IPS-20b (cell line): ENCODE data around the gene CCDC91.
"Not testable (repeated sequence)": the region's sequence is repeated elsewhere in the genome, so short reads cannot be mapped to it uniquely, and the experiment has no call there.

Experiments
- H3K27ac ChIP-seq: one replicate; pipeline ENCODE4 v1.5.1; 2013; ENCODE audit warnings: low read length
- H3K27me3 ChIP-seq: 2 replicates; pipeline ENCODE4 v1.6.1; 2013; ENCODE audit warnings: mild to moderate bottlenecking, low read length, inconsistent platforms; ENCODE audit not compliant: insufficient read depth
- H3K36me3 ChIP-seq: 2 replicates; pipeline ENCODE4 v1.6.1; 2013; ENCODE audit warnings: low read depth, mild to moderate bottlenecking, inconsistent platforms, low read length, moderate library complexity; ENCODE audit not compliant: insufficient read depth
- H3K4me1 ChIP-seq: 2 replicates; pipeline ENCODE4 v1.6.1; 2013; ENCODE audit warnings: mild to moderate bottlenecking, control low read depth, inconsistent platforms, low read length, moderate library complexity; ENCODE audit not compliant: insufficient read depth
- H3K4me3 ChIP-seq: 2 replicates; pipeline ENCODE4 v1.5.1; 2013; ENCODE audit warnings: mild to moderate bottlenecking, low read length, inconsistent platforms
- H3K9ac ChIP-seq: 2 replicates; pipeline ENCODE4 v1.6.1; 2013; ENCODE audit warnings: low read depth, mild to moderate bottlenecking, inconsistent platforms, low read length, moderate library complexity
- H3K9me3 ChIP-seq: 2 replicates; pipeline ENCODE4 v1.6.1; 2013; ENCODE audit warnings: mild to moderate bottlenecking, low read depth, low read length, inconsistent platforms; ENCODE audit not compliant: insufficient read depth

CCDC91 gene

DNA sequence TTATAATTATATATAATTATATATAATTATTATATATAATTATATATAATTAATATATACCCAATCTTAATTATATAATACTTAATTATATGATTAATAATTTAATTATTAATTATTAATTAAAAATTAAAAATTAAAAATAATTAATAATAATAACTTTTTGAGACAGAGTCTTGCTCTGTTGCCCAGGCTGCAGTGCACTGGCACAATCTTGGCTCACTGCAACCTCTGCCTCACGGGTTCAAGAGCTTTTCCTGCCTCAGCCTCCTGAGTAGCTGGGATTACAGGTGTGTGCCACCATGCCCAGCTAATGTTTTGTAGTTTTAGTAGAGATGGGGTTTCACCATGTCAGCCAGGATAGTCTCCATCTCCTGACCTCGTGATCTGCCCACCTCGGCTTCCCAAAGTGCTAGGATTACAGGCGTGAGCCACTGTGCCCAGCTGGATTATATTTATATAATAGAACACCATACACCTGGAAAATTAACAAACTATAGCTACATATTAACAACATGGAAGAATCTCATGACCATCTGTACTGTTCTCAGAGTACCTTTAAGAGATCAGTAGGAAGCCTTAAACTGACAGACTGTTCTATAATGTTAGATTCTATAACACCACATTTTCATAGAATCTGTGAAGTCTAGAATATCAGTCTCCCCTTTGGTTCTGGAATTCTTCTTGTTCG lies 77.8 kb downstream of the CCDC91 start:
- not testable (repeated sequence) for H3K36me3 ChIP-seq, H3K4me1 ChIP-seq, H3K27me3 ChIP-seq, H3K4me3 ChIP-seq, H3K27ac ChIP-seq, H3K9ac ChIP-seq, H3K9me3 ChIP-seq

DNA sequence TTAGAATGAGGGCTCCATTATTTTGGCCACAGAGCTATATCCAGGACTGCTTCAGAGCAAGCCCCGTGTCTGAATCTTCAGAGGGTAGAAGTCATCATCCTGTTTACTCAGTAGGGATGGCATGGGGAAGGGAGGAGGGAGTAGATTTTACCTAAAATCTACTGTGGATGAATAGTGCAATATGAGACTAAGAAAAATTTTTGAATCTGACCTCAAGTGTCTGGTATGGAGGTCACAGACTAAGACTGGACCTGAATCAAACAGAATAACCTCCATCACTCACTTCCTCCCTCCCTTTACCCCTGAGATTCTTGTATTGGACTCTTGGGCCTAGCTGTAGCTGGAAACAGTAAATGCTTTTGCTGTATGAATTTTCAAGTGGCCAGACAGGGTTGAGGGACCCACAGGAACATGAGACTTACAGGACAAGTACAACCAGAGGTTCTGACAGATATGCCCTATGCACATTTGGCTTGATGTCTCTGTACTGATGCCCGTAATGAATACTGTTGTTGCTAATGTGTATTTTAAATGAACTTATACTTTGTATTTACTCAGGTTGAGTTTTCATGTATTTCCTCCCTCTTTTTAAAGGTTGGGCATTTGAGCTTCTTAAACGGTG lies 78.5 kb downstream of the CCDC91 start:
- Histone ChIP-seq H3K27me3 (no peaks in the 10 kb centered on the region), H3K4me1 (no peaks in the 10 kb centered on the region), H3K9me3 (no peaks in the 10 kb centered on the region), H3K4me3 (no peak overlapping the region), H3K36me3 (no peaks in the 10 kb centered on the region), H3K9ac (no peak overlapping the region), H3K27ac (no peak overlapping the region)

DNA sequence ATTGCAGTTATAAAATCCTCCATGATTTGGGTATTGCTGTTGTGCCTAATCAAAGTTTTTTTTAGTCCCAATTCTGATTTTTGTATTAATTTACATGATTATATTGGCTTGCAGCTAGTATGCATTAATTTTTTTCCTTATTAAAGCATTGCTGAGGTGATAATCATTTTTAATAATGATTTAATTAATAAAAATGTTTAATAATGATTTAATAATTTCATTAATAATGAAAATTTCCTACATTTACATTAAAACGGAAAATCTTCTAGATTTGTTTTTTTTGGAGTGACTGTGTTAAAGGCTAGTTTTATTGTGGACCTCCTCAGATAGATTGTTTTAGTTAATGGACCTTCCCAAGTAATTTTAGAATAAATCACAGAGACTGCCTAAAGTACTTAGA lies 79.6 kb downstream of the CCDC91 start:
- Histone ChIP-seq H3K9ac (no peak overlapping the region), H3K4me1 (no peaks in the 10 kb centered on the region), H3K27me3 (no peaks in the 10 kb centered on the region), H3K9me3 (no peaks in the 10 kb centered on the region), H3K27ac (no peak overlapping the region), H3K36me3 (no peaks in the 10 kb centered on the region), H3K4me3 (no peak overlapping the region)

DNA sequence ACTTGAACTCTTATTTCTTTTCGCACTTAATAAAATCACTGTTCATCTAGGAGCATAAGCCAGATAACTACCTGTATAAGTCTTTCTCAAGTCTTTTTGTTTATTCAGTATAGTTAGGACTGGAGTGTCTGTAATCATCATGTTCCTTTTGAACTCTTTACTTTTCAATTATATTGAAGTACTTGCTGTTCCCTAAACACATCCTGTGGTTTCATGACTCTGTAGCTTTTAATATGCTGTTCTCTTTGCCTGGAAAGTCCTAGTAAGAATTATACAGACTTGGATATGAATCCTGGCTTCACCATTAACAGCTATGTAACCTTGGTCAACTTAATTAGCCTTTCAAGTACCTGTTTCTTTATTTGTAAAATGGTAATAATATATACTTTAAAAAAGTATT lies 88.2 kb downstream of the CCDC91 start:
- H3K27me3 ChIP-seq: no peaks in the 10 kb centered on the region
- no peaks in the 10 kb centered on the region for H3K36me3 ChIP-seq
- peaks cover 3% of the 10 kb centered on the region; the same call in 1 of the 2 replicates for H3K9me3 ChIP-seq
- no peak overlapping the region for H3K4me3 ChIP-seq
- H3K9ac ChIP-seq: no peak overlapping the region
- no peaks in the 10 kb centered on the region for H3K4me1 ChIP-seq
- H3K27ac ChIP-seq: no peak overlapping the region

DNA sequence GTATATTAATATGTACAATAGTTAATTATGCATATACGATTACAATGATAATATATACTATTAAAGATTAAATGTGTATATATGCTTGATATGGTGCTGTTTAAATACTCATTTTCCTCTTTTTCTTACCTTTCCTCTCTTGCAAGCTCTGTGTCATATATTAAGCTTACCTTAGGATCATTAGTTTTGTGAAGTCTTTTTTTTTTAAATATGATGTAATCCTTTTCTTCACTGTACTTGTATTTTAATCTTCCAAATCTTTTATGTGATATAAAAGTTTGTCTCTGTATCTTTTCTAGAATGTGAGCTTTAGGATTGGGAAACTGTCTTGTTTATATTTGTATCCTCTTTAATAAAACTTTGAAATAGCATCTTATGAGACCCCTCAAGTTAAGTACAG lies 88.7 kb downstream of the CCDC91 start:
- H3K4me1 ChIP-seq: no peaks in the 10 kb centered on the region
- H3K27ac ChIP-seq: no peak overlapping the region
- peaks cover 3% of the 10 kb centered on the region; the same call in 1 of the 2 replicates for H3K9me3 ChIP-seq
- no peaks in the 10 kb centered on the region for H3K36me3 ChIP-seq
- no peak overlapping the region for H3K4me3 ChIP-seq
- no peak overlapping the region for H3K9ac ChIP-seq
- H3K27me3 ChIP-seq: no peaks in the 10 kb centered on the region

DNA sequence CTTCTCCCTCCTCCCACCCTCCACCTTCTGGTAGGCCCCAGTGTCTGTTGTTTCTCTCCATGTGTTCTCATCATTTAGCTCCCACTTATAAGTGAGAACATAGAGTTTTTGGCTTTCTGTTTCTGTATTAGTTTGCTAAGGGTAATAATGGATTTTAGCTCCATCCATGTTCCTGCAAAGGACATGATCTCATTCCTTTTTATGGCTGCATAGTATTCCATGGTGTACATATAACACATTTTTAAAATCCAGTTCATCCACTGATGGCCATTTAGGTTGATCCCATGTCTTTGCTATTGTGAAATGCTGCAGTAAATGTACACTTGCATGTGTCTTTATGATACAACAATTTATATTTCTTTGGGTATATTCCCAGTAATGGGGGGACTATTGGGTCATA lies 96.1 kb downstream of the CCDC91 start:
- no peak overlapping the region for H3K4me3 ChIP-seq
- H3K27ac ChIP-seq: no peak overlapping the region
- H3K9ac ChIP-seq: no peak overlapping the region
- no peaks in the 10 kb centered on the region for H3K4me1 ChIP-seq
- peaks cover 3% of the 10 kb centered on the region; the same call in 1 of the 2 replicates for H3K9me3 ChIP-seq
- H3K36me3 ChIP-seq: no peaks in the 10 kb centered on the region
- no peaks in the 10 kb centered on the region for H3K27me3 ChIP-seq

DNA sequence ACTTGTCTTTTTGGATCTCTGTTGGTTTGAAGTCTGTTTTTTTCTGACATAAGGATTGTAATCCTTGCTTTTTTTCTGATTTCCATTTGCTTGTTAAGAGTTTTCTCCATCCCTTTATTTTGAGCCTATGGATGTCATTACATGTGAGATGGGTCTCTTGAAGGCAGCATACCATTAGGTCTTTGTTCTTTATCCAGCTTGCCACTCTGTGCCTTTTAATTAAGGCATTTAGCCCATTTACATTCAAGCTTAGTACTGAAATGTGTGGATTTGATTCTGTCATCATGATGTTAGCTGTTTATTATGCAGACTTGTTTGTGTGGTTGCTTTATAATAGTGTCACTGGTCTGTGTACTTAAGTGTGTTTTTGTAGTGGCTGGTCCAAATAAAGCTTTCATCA lies 100.0 kb downstream of the CCDC91 start:
- Histone ChIP-seq H3K36me3 (no peaks in the 10 kb centered on the region), H3K4me3 (no peak overlapping the region; the same call in 1 of the 2 replicates), H3K9ac (no peak overlapping the region), H3K4me1 (peaks cover 3% of the 10 kb centered on the region; the same call in 1 of the 2 replicates), H3K27me3 (no peaks in the 10 kb centered on the region), H3K9me3 (no peaks in the 10 kb centered on the region; the same call in 1 of the 2 replicates), H3K27ac (no peak overlapping the region)

DNA sequence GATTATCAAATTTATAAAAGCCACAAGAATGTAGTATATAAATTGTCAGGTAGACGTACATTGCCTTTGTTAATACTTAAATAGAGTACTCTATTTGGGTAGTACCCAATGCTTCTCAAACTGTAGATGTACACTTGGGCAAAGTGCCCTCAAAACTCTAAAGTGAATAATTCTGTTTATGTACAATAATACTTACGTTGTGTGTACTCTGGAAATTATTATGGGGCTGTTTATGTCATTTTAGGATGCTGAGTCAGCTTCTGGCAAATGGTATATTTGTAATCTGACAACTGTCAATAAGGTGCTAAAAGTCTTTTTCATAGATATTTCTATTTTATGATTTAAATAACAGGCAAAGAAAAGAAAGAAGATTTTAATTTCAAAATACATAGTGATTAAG lies 102.4 kb downstream of the CCDC91 start:
- Histone ChIP-seq H3K9ac (no peak overlapping the region), H3K4me3 (no peak overlapping the region), H3K27me3 (no peaks in the 10 kb centered on the region), H3K27ac (no peak overlapping the region), H3K36me3 (no peaks in the 10 kb centered on the region), H3K4me1 (peaks cover 3% of the 10 kb centered on the region; the same call in 1 of the 2 replicates), H3K9me3 (no peaks in the 10 kb centered on the region; the same call in 1 of the 2 replicates)

DNA sequence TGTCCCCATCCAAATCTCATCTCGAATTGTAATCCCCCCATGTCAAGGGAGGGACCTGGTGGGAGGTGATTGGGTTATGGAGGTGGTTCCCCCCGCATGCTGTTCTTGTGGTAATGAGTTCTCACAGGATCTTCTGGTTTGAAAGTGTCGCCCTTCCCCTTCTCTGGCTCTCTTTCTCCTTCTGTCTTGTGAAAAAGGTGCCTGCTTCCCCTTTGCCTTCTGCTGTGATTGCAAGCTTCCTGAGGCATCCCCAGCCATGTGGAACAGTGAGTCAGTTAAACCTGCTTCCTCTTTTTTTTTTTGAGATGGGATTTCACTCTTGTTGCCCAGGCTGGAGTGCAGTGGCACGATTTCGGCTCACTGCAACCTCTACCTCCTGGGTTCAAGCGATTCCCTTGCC lies 104.0 kb downstream of the CCDC91 start:
- no peak overlapping the region for H3K4me3 ChIP-seq
- H3K4me1 ChIP-seq: peaks cover 3% of the 10 kb centered on the region; the same call in 1 of the 2 replicates
- H3K36me3 ChIP-seq: no peaks in the 10 kb centered on the region
- H3K9me3 ChIP-seq: no peaks in the 10 kb centered on the region; the same call in 1 of the 2 replicates
- H3K27me3 ChIP-seq: no peaks in the 10 kb centered on the region
- H3K27ac ChIP-seq: no peak overlapping the region
- H3K9ac ChIP-seq: no peak overlapping the region

DNA sequence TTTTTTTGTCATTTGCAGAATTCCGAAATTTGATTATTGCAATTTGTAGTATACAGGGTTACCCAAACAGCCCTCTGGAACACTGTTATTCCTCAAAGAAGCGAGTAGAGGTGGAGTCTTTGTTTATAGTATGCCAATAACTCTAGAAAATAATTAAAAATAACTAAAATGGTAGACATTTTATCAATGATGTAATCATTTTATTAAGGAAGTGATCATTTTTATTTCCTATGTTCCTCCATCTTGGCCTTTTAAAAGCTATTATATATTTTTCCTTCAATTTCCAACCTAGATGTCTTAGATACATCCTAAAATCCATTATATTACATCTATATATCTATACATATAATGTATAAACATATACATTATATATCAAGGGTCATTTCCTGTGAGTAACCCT lies 106.0 kb downstream of the CCDC91 start:
- Histone ChIP-seq H3K4me1 (peaks cover 3% of the 10 kb centered on the region; the same call in 1 of the 2 replicates), H3K36me3 (no peaks in the 10 kb centered on the region), H3K27ac (no peak overlapping the region), H3K27me3 (no peaks in the 10 kb centered on the region), H3K9ac (no peak overlapping the region), H3K4me3 (no peak overlapping the region), H3K9me3 (no peaks in the 10 kb centered on the region)

DNA sequence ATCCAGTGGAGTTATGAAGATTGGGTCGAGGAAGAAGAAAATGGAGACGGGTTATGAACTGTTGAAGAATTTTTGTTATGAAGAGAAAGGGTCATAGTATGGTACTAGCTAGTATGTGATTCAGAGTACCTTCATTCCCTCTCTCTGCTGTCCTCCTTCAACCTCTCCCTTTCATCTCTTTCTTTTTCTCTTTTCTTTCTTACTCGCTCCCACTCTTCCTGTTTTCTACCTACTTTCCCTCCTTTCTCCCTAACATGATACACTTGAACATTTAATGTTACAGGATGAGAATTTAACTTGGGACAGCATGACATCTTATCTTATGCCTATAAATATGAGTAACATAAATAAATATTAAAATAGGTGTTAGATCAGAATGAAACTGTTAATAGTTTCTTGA lies 112.9 kb downstream of the CCDC91 start:
- H3K9ac ChIP-seq: no peak overlapping the region
- H3K4me1 ChIP-seq: no peaks in the 10 kb centered on the region
- no peaks in the 10 kb centered on the region for H3K9me3 ChIP-seq
- peaks cover 2% of the 10 kb centered on the region; the same call in 1 of the 2 replicates for H3K36me3 ChIP-seq
- H3K4me3 ChIP-seq: no peak overlapping the region
- no peaks in the 10 kb centered on the region for H3K27me3 ChIP-seq
- no peak overlapping the region for H3K27ac ChIP-seq

DNA sequence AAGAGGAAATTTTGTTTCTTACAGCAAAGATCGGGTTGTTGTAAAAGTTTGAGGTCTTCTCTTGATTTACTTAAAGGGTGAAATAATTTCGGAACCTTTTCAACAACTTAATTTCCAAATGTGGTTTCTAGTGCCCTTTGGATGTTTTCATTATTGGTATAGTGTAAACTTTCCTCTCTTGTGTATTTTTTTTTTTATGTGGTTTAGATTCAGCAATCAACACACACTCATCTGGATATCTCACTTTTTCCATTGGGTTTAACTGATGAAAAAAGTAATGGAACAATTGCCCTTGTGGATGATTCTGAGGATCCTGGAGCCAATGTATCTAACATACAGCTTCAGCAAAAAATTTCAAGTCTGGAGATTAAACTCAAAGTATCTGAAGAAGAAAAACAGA lies 116.3 kb downstream of the CCDC91 start:
- Histone ChIP-seq H3K9me3 (no peaks in the 10 kb centered on the region), H3K4me3 (no peak overlapping the region), H3K36me3 (peaks cover 9% of the 10 kb centered on the region; the same call in 1 of the 2 replicates), H3K4me1 (peaks cover 4% of the 10 kb centered on the region), H3K27me3 (no peaks in the 10 kb centered on the region), H3K9ac (no peak overlapping the region), H3K27ac (no peak overlapping the region)
